Measurements from ENCODE around the gene USP17L30. TPM values are rescaled to one million over a fixed set of nuclear protein-coding genes. Genes with fewer than 3 reads are reported as not detected.
"Not testable (repeated sequence)": the region's sequence is repeated elsewhere in the genome, so short reads cannot be mapped to it uniquely, and the experiment has no call there.

Gene USP17L30
- total RNA-seq, 1 experiment from 2014 or later, result not detected

GRCh38 chr4:9348593-9348992, 14.3 kb upstream of the USP17L30 start, which contains the start of gene USP17L28:
USP17L28 (plus strand) TSS chr4:9348893; CDS start chr4:9348893, 0 bp downstream.
- CTCF ChIA-PET; DNase-seq (ENCODE audit: low spot score); POLR2A ChIA-PET (ENCODE audit: low non-redundant PET); H3K27me3 ChIP-seq (replicated peaks; ENCODE audit: insufficient read depth, low read depth, low read length, poor library complexity); BruUV-seq (replicated peaks); H3K4me3 ChIP-seq (ENCODE audit: low read depth, low read length, poor library complexity, severe bottlenecking); intact Hi-C loops (cut with micrococcal nuclease; ENCODE audit: unreplicated experiment); H3K36me3 ChIP-seq (ENCODE audit: insufficient read depth, low read length, poor library complexity, severe bottlenecking); H3K4me1 ChIP-seq (ENCODE audit: insufficient read depth, low read length, poor library complexity, severe bottlenecking); H3K27ac ChIP-seq (ENCODE audit: low read depth, low read length, poor library complexity, severe bottlenecking); H3K9me3 ChIP-seq (ENCODE audit: low read depth, low read length, poor library complexity, severe bottlenecking): not testable (repeated sequence)

GRCh38 chr4:9350866-9351265, 12.1 kb upstream of the USP17L30 start:
- H3K27me3 ChIP-seq (replicated peaks; ENCODE audit: insufficient read depth, low read depth, low read length, poor library complexity); H3K9me3 ChIP-seq (ENCODE audit: low read depth, low read length, poor library complexity, severe bottlenecking); BruUV-seq (replicated peaks); H3K4me1 ChIP-seq (ENCODE audit: insufficient read depth, low read length, poor library complexity, severe bottlenecking); POLR2A ChIA-PET (ENCODE audit: low non-redundant PET); H3K36me3 ChIP-seq (ENCODE audit: insufficient read depth, low read length, poor library complexity, severe bottlenecking); CTCF ChIA-PET; intact Hi-C loops (cut with micrococcal nuclease; ENCODE audit: unreplicated experiment); H3K27ac ChIP-seq (ENCODE audit: low read depth, low read length, poor library complexity, severe bottlenecking); DNase-seq (ENCODE audit: low spot score); H3K4me3 ChIP-seq (ENCODE audit: low read depth, low read length, poor library complexity, severe bottlenecking): not testable (repeated sequence)

- H3K27me3 ChIP-seq (replicated peaks; ENCODE audit: insufficient read depth, low read depth, low read length, poor library complexity); H3K9me3 ChIP-seq (ENCODE audit: low read depth, low read length, poor library complexity, severe bottlenecking); H3K4me1 ChIP-seq (ENCODE audit: insufficient read depth, low read length, poor library complexity, severe bottlenecking); H3K36me3 ChIP-seq (ENCODE audit: insufficient read depth, low read length, poor library complexity, severe bottlenecking); H3K27ac ChIP-seq (ENCODE audit: low read depth, low read length, poor library complexity, severe bottlenecking); CTCF ChIA-PET; H3K4me3 ChIP-seq (ENCODE audit: low read depth, low read length, poor library complexity, severe bottlenecking); BruUV-seq (replicated peaks); POLR2A ChIA-PET (ENCODE audit: low non-redundant PET); DNase-seq (ENCODE audit: low spot score); intact Hi-C loops (cut with micrococcal nuclease; ENCODE audit: unreplicated experiment): not testable (repeated sequence)
Measured at GRCh38 chr4:9353338-9353737, 9.6 kb upstream of the USP17L30 start, which contains the start of gene USP17L29. USP17L29 (plus strand) TSS chr4:9353638; CDS start chr4:9353638, 0 bp downstream.

- CTCF ChIA-PET; POLR2A ChIA-PET (ENCODE audit: low non-redundant PET): not testable (repeated sequence)
Measured at GRCh38 chr4:9379881-9380280, 17.0 kb downstream of the USP17L30 start.

GRCh38 chr4:9381012-9381534, 18.1 kb downstream of the USP17L30 start:
- H3K27me3 ChIP-seq (replicated peaks; ENCODE audit: insufficient read depth, low read depth, low read length, poor library complexity); BruUV-seq (replicated peaks); H3K36me3 ChIP-seq (ENCODE audit: insufficient read depth, low read length, poor library complexity, severe bottlenecking); DNase-seq (ENCODE audit: low spot score); H3K9me3 ChIP-seq (ENCODE audit: low read depth, low read length, poor library complexity, severe bottlenecking); H3K27ac ChIP-seq (ENCODE audit: low read depth, low read length, poor library complexity, severe bottlenecking); H3K4me1 ChIP-seq (ENCODE audit: insufficient read depth, low read length, poor library complexity, severe bottlenecking); POLR2A ChIA-PET (ENCODE audit: low non-redundant PET); H3K4me3 ChIP-seq (ENCODE audit: low read depth, low read length, poor library complexity, severe bottlenecking); CTCF ChIA-PET; intact Hi-C loops (cut with micrococcal nuclease; ENCODE audit: unreplicated experiment): not testable (repeated sequence)
- TF ChIP-seq CTCF (conservative IDR thresholded peaks at IDR 0.05; ENCODE audit: low read depth, low read length), result peak; percentile 41; the same call in 1 of the 2 replicates

More at GRCh38 chr4:9379881-9380280, 17.0 kb downstream of the USP17L30 start:
- H3K27ac ChIP-seq (ENCODE audit: low read depth, low read length, poor library complexity, severe bottlenecking); H3K36me3 ChIP-seq (ENCODE audit: insufficient read depth, low read length, poor library complexity, severe bottlenecking); DNase-seq (ENCODE audit: low spot score); BruUV-seq (replicated peaks); intact Hi-C loops (cut with micrococcal nuclease; ENCODE audit: unreplicated experiment); H3K4me1 ChIP-seq (ENCODE audit: insufficient read depth, low read length, poor library complexity, severe bottlenecking); H3K27me3 ChIP-seq (replicated peaks; ENCODE audit: insufficient read depth, low read depth, low read length, poor library complexity); H3K4me3 ChIP-seq (ENCODE audit: low read depth, low read length, poor library complexity, severe bottlenecking); H3K9me3 ChIP-seq (ENCODE audit: low read depth, low read length, poor library complexity, severe bottlenecking): not testable (repeated sequence)
